ENCODE results near the gene SGSM2. TPM values are rescaled to one million over a fixed set of nuclear protein-coding genes. Genes with fewer than 3 reads are reported as not detected.

SGSM2 gene
- total and polyA plus RNA-seq, 2 of the 13 experiments (the other 11 are each of a cell fraction or from before 2014, with no cell fraction given): 30.4 to 51.3 TPM

DNA sequence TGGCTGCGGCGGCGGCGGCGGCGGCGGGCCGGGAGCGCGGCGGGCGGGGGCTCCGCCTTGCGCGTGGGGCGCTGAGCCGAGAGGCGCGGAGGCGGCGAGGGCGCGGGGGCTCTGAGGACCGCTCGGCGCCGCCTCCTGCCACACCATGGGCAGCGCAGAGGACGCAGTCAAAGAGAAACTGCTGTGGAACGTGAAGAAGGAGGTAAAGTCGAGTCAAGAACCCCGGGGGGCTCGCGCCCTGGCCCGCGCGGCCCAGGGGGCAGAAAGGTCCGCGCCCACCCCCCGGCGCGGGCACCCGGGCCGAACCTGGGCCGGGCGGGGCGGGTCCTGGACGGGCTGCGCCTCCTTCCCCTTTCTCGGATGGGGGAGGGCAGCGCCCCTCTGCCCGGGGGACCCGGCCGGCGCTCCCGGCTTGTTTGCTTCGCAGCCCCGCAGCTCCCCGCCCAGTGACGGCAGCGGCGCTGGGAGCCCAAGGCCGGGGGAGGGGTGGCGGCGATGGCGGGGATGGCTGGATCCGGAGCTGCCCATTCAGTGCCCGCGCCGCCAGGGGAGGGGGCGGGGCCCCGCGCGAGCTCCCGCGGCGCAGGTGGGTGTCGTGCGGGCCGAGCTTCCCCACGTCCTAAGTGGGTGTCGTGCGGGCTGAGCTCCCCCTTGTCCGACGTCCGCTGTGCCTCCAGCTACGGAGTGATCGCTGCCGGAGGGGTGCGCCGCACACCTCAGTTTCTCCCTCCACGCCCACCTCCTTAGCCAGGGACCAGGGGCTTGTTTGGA, 428 bp downstream of the SGSM2 start:
- Histone ChIP-seq H3K4me2 (ENCODE audit: low read depth, low read length) (peak overlapping the region; percentile 73), H3K27me3 (ENCODE audit: control insufficient read depth in 1 of 2, insufficient read depth in 2 of 2, low read length in 2 of 2) (no peaks in the 10 kb centered on the region; a peak in 1 of 5 replicates)
- FAIRE-seq: no peak
- TF ChIP-seq, protein P1, sequence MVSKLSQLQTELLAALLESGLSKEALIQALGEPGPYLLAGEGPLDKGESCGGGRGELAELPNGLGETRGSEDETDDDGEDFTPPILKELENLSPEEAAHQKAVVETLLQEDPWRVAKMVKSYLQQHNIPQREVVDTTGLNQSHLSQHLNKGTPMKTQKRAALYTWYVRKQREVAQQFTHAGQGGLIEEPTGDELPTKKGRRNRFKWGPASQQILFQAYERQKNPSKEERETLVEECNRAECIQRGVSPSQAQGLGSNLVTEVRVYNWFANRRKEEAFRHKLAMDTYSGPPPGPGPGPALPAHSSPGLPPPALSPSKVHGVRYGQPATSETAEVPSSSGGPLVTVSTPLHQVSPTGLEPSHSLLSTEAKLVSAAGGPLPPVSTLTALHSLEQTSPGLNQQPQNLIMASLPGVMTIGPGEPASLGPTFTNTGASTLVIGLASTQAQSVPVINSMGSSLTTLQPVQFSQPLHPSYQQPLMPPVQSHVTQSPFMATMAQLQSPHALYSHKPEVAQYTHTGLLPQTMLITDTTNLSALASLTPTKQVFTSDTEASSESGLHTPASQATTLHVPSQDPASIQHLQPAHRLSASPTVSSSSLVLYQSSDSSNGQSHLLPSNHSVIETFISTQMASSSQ (IDR thresholded peaks at IDR 0.05; ENCODE audit: low read depth): no peak
- TF ChIP-seq, protein P1 (CRISPR knock-in tag; IDR thresholded peaks at IDR 0.05; ENCODE audit: borderline replicate concordance): no peak
- TF ChIP-seq SNAPC2 (CRISPR knock-in tag; IDR thresholded peaks at IDR 0.05): no peak
- TF ChIP-seq, protein P2, sequence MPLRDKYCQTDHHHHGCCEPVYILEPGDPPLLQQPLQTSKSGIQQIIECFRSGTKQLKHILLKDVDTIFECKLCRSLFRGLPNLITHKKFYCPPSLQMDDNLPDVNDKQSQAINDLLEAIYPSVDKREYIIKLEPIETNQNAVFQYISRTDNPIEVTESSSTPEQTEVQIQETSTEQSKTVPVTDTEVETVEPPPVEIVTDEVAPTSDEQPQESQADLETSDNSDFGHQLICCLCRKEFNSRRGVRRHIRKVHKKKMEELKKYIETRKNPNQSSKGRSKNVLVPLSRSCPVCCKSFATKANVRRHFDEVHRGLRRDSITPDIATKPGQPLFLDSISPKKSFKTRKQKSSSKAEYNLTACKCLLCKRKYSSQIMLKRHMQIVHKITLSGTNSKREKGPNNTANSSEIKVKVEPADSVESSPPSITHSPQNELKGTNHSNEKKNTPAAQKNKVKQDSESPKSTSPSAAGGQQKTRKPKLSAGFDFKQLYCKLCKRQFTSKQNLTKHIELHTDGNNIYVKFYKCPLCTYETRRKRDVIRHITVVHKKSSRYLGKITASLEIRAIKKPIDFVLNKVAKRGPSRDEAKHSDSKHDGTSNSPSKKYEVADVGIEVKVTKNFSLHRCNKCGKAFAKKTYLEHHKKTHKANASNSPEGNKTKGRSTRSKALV (CRISPR knock-in tag; IDR thresholded peaks at IDR 0.05): no peak
- TF ChIP-seq, protein P3, sequence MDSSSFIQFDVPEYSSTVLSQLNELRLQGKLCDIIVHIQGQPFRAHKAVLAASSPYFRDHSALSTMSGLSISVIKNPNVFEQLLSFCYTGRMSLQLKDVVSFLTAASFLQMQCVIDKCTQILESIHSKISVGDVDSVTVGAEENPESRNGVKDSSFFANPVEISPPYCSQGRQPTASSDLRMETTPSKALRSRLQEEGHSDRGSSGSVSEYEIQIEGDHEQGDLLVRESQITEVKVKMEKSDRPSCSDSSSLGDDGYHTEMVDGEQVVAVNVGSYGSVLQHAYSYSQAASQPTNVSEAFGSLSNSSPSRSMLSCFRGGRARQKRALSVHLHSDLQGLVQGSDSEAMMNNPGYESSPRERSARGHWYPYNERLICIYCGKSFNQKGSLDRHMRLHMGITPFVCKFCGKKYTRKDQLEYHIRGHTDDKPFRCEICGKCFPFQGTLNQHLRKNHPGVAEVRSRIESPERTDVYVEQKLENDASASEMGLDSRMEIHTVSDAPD (CRISPR knock-in tag; IDR thresholded peaks at IDR 0.05): no peak
- no peak for TF ChIP-seq MAFG (CRISPR knock-in tag; IDR thresholded peaks at IDR 0.05)
- TF ChIP-seq, protein P4, sequence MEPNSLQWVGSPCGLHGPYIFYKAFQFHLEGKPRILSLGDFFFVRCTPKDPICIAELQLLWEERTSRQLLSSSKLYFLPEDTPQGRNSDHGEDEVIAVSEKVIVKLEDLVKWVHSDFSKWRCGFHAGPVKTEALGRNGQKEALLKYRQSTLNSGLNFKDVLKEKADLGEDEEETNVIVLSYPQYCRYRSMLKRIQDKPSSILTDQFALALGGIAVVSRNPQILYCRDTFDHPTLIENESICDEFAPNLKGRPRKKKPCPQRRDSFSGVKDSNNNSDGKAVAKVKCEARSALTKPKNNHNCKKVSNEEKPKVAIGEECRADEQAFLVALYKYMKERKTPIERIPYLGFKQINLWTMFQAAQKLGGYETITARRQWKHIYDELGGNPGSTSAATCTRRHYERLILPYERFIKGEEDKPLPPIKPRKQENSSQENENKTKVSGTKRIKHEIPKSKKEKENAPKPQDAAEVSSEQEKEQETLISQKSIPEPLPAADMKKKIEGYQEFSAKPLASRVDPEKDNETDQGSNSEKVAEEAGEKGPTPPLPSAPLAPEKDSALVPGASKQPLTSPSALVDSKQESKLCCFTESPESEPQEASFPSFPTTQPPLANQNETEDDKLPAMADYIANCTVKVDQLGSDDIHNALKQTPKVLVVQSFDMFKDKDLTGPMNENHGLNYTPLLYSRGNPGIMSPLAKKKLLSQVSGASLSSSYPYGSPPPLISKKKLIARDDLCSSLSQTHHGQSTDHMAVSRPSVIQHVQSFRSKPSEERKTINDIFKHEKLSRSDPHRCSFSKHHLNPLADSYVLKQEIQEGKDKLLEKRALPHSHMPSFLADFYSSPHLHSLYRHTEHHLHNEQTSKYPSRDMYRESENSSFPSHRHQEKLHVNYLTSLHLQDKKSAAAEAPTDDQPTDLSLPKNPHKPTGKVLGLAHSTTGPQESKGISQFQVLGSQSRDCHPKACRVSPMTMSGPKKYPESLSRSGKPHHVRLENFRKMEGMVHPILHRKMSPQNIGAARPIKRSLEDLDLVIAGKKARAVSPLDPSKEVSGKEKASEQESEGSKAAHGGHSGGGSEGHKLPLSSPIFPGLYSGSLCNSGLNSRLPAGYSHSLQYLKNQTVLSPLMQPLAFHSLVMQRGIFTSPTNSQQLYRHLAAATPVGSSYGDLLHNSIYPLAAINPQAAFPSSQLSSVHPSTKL (CRISPR knock-in tag; IDR thresholded peaks at IDR 0.05): no peak

More for the DNA sequence above, 428 bp downstream of the SGSM2 start:
- ChIA-PET CTCF (ENCODE audit: low intra/inter-chr PET ratio, low total read pairs) (no interaction called here), POLR2A (interaction anchor here (1.0 to 2.1 kb wide), 6 partner anchors 10 to 286 kb away, joined by 3 to 10 read pairs (median 6); partner anchors contain the start of genes SMG6 and SRR)
- in situ Hi-C loops (cut with HindIII; ENCODE audit: extremely low pct_ligation_motif_present, low pct_unique_long_range_greater_than_20kb): no loop called here
- Histone ChIP-seq H3K9me3 (ENCODE audit: low read length) (no peaks in the 10 kb centered on the region), H3K4me1 (ENCODE audit: insufficient read depth, low read length) (peaks cover 35% of the 10 kb centered on the region), H3K9ac (ENCODE audit: insufficient read depth, low read depth, low read length) (peak overlapping the region; percentile 96), H4K20me1 (ENCODE audit: insufficient read depth, low read length) (no peaks in the 10 kb centered on the region), H3K36me3 (replicated peaks in 1 of 2; ENCODE audit: control insufficient read depth in 1 of 2, insufficient read depth in 2 of 2, low read length in 2 of 2) (peaks cover 15 to 25% of the 10 kb centered on the region in 2 experiments), H2AFZ (ENCODE audit: low read length) (no peak overlapping the region), H3K4me3 (replicated peaks in 1 of 3; ENCODE audit: insufficient read depth in 1 of 3, low read depth in 2 of 3, low read length in 3 of 3) (peak overlapping the region; percentile 67 to 100 (median 99)), H3K27ac (ENCODE audit: extremely low read length, insufficient read depth, low read length) (peak overlapping the region; percentile 72), H3K79me2 (ENCODE audit: insufficient read depth, low read length) (peaks cover 41% of the 10 kb centered on the region)
- peak; percentile 46 for DNase-seq (ENCODE audit: low spot score)
- intact Hi-C loops (cut with micrococcal nuclease; ENCODE audit: unreplicated experiment): loop anchor here (5.0 kb wide), 1 partner anchor 65 kb away; the partner anchor contains the start of gene MNT
- no TSS peak for BruUV-seq (replicated peaks)
- ATAC-seq: peak; percentile 51
- WGBS (ENCODE audit: low lambda C conversion rate): 33% methylated on average over 1 of the region's 92 CpGs

Measured in HepG2 (cell line).